ENCODE results near the gene RAB11FIP4.
A peak's percentile ranks its signal among the peaks of the same experiment; 100 is the strongest.

Gene RAB11FIP4

DNA sequence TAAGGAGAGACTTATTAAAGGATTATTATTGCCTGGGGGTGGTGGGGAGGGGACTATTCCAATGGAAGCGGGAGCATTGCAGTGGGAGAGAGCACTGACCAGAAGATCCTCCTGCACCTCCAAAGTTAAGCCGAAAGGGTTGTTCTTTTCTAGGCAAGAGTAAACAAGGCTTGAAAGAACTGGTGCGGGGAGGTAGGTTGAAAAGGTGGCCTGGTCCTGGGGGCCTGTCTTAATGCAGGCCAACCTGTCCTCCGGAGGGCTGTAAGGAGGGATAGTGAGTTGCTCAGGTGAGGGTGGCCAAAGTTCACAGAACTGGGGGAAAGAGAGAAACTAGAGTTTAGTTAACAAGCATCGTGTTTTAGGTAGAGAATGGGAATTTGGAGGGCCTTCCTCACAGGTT is 65.3 kb downstream of the RAB11FIP4 start:
- Histone ChIP-seq H3K36me3 (ENCODE audit: control insufficient read depth in 2 of 2, insufficient read depth in 1 of 2, low read length in 2 of 2) (no peaks in the 10 kb centered on the region), H3K27ac (ENCODE audit: extremely low read depth, low read depth, low read length) (no peak overlapping the region), H3K9me3 (ENCODE audit: control insufficient read depth, insufficient read depth, low read depth, low read length) (no peaks in the 10 kb centered on the region), H3K4me3 (ENCODE audit: low read depth, low read length) (no peak overlapping the region), H3K4me1 (ENCODE audit: control insufficient read depth, insufficient read depth, low read length) (no peaks in the 10 kb centered on the region)
- POLR2A ChIA-PET, result interaction anchor here (1.1 to 1.2 kb wide), 2 partner anchors 31 kb away, joined by 3 read pairs; no protein-coding TSS in a partner anchor
- no peak for TF ChIP-seq ZNF280D (tag by site-specific recombination; IDR thresholded peaks at IDR 0.05)
- TF ChIP-seq, protein P1, sequence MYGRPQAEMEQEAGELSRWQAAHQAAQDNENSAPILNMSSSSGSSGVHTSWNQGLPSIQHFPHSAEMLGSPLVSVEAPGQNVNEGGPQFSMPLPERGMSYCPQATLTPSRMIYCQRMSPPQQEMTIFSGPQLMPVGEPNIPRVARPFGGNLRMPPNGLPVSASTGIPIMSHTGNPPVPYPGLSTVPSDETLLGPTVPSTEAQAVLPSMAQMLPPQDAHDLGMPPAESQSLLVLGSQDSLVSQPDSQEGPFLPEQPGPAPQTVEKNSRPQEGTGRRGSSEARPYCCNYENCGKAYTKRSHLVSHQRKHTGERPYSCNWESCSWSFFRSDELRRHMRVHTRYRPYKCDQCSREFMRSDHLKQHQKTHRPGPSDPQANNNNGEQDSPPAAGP (tag by site-specific recombination; IDR thresholded peaks at IDR 0.05), result no peak
- TF ChIP-seq ZNF311 (tag by site-specific recombination; IDR thresholded peaks at IDR 0.05; ENCODE audit: borderline replicate concordance), result no peak
- no peak for TF ChIP-seq ZBTB48 (tag by site-specific recombination; IDR thresholded peaks at IDR 0.05)
- no peak for TF ChIP-seq ZNF692 (tag by site-specific recombination; IDR thresholded peaks at IDR 0.05)
- TF ChIP-seq ZNF341 (tag by site-specific recombination; IDR thresholded peaks at IDR 0.05; ENCODE audit: low read depth), result peak; percentile 34; the same call in 1 of the 2 replicates
- TF ChIP-seq ZXDB (tag by site-specific recombination; IDR thresholded peaks at IDR 0.05), result no peak
- TF ChIP-seq SP2 (tag by site-specific recombination; IDR thresholded peaks at IDR 0.05), result no peak
- CTCF ChIA-PET, result interaction anchor here (0.7 to 0.9 kb wide), 2 partner anchors 8 to 683 kb away, joined by 3 read pairs; no protein-coding TSS in a partner anchor

- H3K27ac ChIP-seq (ENCODE audit: extremely low read depth, low read depth, low read length), result no peak overlapping the region
- H3K4me3 ChIP-seq (ENCODE audit: low read depth, low read length), result no peak overlapping the region
- H3K36me3 ChIP-seq (ENCODE audit: control insufficient read depth in 2 of 2, insufficient read depth in 1 of 2, low read length in 2 of 2), result no peaks in the 10 kb centered on the region
- no peaks in the 10 kb centered on the region for H3K4me1 ChIP-seq (ENCODE audit: control insufficient read depth, insufficient read depth, low read length)
- CTCF ChIA-PET, result no interaction called here
- POLR2A ChIA-PET, result interaction anchor here (1.1 kb wide), 1 partner anchor 30 kb away, joined by 3 read pairs; no protein-coding TSS in a partner anchor
- H3K9me3 ChIP-seq (ENCODE audit: control insufficient read depth, insufficient read depth, low read depth, low read length), result no peaks in the 10 kb centered on the region
- TF ChIP-seq TCF7L2 (IDR thresholded peaks at IDR 0.05; ENCODE audit: borderline replicate concordance, low read depth, low read length), result peak; percentile 42; the same call in 1 of the 2 replicates
- peak; percentile 48; the same call in 1 of the 2 replicates for TF ChIP-seq KLF1 (tag by site-specific recombination; IDR thresholded peaks at IDR 0.05)
- TF ChIP-seq EGR2 (tag by site-specific recombination; IDR thresholded peaks at IDR 0.05; ENCODE audit: low read depth), result peak; percentile 75
- TF ChIP-seq ZNF747 (tag by site-specific recombination; IDR thresholded peaks at IDR 0.05), result no peak
- no peak for TF ChIP-seq ZNF561 (tag by site-specific recombination; IDR thresholded peaks at IDR 0.05; ENCODE audit: borderline replicate concordance)
- TF ChIP-seq, protein P2, sequence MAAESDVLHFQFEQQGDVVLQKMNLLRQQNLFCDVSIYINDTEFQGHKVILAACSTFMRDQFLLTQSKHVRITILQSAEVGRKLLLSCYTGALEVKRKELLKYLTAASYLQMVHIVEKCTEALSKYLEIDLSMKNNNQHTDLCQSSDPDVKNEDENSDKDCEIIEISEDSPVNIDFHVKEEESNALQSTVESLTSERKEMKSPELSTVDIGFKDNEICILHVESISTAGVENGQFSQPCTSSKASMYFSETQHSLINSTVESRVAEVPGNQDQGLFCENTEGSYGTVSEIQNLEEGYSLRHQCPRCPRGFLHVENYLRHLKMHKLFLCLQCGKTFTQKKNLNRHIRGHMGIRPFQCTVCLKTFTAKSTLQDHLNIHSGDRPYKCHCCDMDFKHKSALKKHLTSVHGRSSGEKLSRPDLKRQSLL (tag by site-specific recombination; IDR thresholded peaks at IDR 0.05), result no peak
- peak; percentile 57 for TF ChIP-seq GLIS1 (tag by site-specific recombination; IDR thresholded peaks at IDR 0.05)
- TF ChIP-seq, protein P3, sequence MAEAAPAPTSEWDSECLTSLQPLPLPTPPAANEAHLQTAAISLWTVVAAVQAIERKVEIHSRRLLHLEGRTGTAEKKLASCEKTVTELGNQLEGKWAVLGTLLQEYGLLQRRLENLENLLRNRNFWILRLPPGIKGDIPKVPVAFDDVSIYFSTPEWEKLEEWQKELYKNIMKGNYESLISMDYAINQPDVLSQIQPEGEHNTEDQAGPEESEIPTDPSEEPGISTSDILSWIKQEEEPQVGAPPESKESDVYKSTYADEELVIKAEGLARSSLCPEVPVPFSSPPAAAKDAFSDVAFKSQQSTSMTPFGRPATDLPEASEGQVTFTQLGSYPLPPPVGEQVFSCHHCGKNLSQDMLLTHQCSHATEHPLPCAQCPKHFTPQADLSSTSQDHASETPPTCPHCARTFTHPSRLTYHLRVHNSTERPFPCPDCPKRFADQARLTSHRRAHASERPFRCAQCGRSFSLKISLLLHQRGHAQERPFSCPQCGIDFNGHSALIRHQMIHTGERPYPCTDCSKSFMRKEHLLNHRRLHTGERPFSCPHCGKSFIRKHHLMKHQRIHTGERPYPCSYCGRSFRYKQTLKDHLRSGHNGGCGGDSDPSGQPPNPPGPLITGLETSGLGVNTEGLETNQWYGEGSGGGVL (tag by site-specific recombination; IDR thresholded peaks at IDR 0.05), result peak; percentile 89
- TF ChIP-seq ZNF341 (tag by site-specific recombination; IDR thresholded peaks at IDR 0.05; ENCODE audit: low read depth), result peak; percentile 51
- TF ChIP-seq ZFHX2 (tag by site-specific recombination; conservative IDR thresholded peaks at IDR 0.05), result peak; percentile 84
- TF ChIP-seq, protein P4, sequence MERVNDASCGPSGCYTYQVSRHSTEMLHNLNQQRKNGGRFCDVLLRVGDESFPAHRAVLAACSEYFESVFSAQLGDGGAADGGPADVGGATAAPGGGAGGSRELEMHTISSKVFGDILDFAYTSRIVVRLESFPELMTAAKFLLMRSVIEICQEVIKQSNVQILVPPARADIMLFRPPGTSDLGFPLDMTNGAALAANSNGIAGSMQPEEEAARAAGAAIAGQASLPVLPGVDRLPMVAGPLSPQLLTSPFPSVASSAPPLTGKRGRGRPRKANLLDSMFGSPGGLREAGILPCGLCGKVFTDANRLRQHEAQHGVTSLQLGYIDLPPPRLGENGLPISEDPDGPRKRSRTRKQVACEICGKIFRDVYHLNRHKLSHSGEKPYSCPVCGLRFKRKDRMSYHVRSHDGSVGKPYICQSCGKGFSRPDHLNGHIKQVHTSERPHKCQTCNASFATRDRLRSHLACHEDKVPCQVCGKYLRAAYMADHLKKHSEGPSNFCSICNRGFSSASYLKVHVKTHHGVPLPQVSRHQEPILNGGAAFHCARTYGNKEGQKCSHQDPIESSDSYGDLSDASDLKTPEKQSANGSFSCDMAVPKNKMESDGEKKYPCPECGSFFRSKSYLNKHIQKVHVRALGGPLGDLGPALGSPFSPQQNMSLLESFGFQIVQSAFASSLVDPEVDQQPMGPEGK (tag by site-specific recombination; IDR thresholded peaks at IDR 0.05), result 0 out of 2 replicates have a peak, but pooled peaks have one; percentile 30
- TF ChIP-seq, protein P1 (tag by site-specific recombination; IDR thresholded peaks at IDR 0.05), result 0 out of 2 replicates have a peak, but pooled peaks have one; percentile 33
- TF ChIP-seq ZIC2 (tag by site-specific recombination; IDR thresholded peaks at IDR 0.05), result peak; percentile 82
- no peak for TF ChIP-seq ZNF843 (tag by site-specific recombination; IDR thresholded peaks at IDR 0.05)
These were observed 66.1 kb downstream of the RAB11FIP4 start for GRCh38 chr17:31457391-31458234.

Data from HEK293 (cell line).